HS-5 (cell line): ENCODE measurements around the gene AGBL1.

ENCODE experiments used
- DNase-seq: peaks from one replicate; pipeline ENCODE4 v3.0.0-alpha.2; 2012; ENCODE audit warnings: low read depth

The AGBL1 gene

DNA sequence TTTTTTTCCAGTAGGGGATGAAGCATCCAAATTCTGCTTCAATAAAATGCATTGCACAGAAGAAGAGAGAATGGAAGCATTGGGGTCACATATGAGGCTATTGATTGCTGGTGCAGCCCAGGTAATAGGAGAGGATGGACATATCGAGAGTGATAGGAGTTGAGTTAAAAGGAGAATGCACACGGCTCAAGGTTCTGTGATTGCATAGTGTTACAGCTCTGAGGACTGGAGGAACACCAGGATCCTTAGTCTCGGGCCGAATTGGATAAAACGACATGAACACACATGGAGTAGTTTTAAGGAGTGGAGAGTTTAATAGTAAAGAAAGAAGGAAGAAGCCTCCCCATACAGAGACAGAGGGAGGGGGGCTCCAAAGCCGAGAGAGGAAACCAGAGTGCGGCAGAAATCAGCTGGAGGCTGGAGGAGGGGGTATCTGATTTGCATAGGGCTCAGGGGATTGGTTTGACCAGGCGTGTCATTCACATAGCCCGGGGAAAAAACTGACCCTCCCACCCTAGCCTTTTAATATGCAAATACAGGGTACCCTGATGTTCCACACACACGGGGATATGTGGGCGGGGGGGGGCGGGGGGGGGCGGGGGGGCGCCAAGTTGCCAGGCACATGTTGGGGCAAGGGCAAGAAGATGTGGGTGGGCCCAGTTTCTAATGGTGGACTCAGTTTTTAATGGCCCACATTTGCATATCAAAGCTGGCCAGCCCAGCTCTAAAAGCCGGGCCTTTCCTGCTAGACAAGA, 156.9 kb downstream of the AGBL1 start:
- DNase-seq, result no peak

DNA sequence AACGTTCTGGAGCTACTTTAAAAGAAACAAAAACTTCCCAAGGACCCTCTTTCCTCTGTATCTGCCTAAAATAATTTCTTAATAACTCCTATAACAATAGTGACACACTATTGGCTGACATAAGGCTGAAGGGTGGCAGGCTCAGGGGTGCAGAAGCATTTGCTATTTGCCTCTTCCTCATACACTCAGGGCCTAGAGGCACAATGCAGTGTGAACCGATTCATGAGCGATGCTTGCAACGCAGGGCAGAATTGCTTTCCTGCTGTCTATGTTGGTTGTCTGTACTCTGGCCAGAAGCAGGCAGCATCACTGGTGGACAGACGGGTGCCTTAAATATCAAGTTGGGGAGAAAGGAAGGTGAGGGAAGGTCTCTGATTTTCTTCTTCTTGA, 157.4 kb downstream of the AGBL1 start:
- DNase-seq, result no peak

DNA sequence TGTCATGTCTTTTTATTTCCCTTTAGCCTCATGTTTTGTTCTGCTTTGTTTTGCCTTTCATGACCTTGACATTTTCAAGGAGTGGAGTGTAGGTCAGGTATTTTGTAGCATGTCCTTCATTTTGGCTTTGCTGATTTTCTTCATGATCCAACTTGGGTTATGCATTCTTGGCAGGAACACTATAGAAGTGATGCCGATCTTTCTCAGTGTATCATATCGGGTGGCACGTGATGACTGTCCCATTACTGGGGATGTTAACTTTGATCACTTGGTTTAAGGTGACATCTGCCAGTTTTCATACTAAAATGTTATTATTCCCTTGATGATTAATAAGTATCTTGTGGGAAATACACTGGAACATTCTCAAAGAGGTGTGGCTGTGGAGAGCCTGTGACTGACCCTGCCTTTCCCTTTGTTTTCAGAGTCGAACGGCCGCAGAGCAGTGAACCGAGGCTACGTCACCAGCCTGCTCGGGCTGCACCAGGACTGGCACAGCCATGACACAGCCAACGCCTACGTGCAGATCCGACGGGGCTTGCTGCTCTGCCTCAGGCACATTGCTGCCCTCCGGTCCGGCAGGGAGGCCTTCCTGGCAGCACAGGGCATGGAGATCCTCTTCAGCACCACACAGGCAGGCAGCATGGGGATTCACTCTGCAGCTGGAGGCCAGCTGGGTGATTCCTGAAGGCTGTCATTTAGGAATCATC, 167.7 kb downstream of the AGBL1 start:
- DNase-seq, result no peak

GRCh38 chr15:86255247-86255646, 175.6 kb downstream of the AGBL1 start:
- DNase-seq, result no peak

GRCh38 chr15:86256628-86257027, 177.0 kb downstream of the AGBL1 start:
- DNase-seq, result no peak

DNA sequence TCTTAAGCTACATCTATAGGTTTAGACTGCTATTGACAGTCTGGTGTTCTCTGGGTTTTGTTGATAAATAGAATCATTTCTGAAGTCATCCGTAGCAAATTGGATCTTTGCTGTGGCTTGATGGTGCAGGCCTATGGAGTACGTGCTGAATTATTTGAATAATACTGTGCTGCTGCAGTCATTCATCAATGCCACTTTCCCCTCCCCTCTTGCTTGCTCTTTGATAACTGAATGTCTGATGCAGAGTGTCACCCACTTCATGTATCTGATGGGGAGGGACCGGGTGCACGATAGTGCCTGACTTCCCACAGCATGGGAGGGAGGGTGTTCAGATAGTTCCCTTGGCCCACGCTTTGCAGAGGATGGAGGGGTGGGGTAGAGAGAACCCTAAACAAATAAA, 179.9 kb downstream of the AGBL1 start:
- DNase-seq, result no peak

DNA sequence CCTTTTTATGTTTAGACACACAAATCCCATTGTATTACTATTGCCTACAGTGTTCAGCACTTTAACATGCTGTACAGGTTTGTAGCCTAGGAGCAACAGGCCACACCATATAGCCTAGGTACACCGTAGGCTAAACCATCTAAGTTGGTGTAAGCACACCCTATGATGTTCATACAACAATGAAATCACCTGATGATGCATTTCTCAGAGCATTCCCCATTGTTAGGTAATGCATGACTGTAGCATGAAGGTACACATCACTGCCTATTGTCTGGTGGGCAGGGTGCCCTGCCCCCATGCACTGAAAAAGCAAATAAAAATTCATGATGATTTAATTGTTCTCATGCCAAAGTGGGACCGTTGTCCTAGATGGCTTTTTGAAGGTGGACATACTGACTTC, 183.6 kb downstream of the AGBL1 start:
- DNase-seq, result no peak

GRCh38 chr15:86266896-86267484, 187.3 kb downstream of the AGBL1 start:
- DNase-seq, result no peak

DNA sequence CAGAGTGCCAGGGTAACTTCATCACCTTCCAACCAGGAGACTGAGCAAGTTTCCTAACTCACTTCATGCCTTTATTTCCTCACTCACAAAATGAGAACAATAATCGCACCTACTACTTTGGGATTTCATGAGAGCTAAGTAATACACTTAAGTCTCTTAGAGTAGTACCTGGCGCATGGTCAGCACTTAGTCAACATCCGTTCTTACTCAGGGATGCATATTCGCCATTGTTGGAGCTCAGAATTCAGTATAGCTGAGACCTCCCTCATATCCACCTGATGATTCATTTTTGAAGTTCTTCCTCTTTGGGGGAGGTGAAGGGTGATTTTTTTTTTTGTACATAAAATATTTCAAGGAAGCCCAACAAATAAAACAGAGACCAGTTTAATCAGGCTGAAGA, 188.2 kb downstream of the AGBL1 start:
- DNase-seq, result no peak

DNA sequence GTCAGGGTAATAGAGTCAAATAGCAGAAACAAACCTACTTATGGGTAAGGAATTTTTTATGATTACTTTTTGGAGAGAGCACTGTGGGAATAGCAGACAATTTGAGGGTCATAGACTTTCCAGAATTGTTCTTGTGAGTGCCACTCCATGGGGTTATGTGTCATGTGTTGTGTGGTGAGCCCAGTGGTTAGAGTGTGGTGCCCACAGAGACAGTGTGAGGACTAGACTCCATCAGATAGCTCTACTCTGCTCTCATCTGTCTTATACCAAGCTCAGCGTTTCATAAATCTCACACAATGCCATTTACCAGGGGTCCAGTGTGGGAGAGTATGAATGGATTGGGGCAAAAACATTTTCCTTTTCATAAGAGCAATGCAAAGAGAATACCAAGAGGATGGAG, 188.9 kb downstream of the AGBL1 start:
- no peak for DNase-seq

DNA sequence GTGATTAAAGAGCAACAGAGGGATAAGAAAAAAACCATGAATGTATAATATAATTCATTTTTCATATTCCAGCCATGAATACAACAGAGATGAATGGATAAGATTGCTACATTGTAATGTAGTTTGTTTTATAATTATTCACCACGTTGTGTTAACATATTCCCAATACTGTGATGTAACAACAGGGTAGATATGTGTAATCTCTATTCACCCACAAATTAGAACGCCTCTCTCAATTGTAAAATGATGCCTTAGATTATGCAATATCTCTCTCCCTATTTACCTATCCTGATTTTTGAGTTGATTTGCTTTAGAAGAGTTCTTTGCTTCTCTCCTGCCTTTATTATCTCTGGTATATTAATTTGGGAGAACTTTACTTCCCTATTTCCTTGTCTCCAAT, 193.6 kb downstream of the AGBL1 start:
- no peak for DNase-seq

GRCh38 chr15:86275361-86275760, 195.7 kb downstream of the AGBL1 start:
- DNase-seq, result no peak

DNA sequence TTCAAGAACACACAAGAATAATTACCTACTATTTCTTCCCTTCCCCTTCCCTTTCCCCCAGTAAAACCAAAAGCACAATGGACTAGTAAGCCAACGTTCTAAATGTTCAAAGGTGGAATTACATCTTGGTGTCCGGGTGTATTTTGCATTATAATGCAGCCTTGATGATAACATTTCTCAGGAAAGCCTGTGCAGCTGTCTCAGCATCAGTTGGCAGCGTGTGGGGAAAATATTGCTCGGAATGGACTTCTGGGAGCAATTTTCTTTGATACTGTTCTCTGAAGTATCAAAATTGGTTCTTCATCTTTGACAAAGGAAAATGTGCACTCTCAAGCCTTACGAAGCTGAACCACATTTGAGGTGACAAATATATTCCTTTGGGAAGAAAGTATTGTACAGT, 198.9 kb downstream of the AGBL1 start:
- no peak for DNase-seq

GRCh38 chr15:86284635-86285034, 205.0 kb downstream of the AGBL1 start:
- DNase-seq, result no peak

DNA sequence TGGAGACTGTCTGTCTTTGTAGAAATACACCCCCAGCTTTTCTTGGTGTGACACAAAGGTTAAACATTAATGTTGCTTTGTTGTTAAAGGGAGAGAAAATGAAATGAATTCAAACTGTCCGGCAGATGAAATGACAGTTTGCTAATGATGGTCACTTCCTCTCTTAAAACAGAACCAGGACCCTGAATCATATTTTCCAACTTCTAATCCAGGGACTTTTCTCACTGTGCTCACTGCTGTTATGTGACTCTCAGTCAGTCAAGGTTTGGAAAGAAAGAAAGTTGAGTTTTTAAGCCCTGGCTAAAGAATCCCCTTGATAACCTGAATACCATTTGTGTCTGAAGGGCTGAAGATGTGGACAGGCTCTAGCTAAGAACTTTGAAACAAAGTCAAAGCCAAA, 215.8 kb downstream of the AGBL1 start:
- DNase-seq, result no peak

DNA sequence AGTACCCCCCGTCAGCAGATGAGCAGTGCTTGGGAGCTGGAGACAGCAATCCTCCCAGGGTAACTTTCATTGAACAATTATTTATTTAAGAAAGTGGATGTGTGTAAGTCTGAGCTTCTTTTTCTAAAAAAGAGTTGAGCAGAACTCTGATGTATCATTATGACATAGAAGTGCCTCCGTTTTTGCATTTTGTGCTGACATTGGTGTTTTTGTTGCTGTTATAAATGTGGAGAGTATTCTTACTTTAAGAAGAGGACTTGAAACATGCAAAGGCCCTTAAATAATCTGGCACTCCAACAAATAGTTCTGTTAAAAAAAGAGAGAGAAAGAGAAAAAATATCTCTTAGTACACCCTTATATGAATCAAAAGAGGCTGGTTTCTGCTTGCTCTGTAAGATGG, 217.1 kb downstream of the AGBL1 start:
- no peak for DNase-seq

- DNase-seq, result peak; percentile 19
Measured at GRCh38 chr15:86300390-86301125, 220.9 kb downstream of the AGBL1 start.

- DNase-seq, result no peak
Measured at GRCh38 chr15:86311568-86312280, 232.1 kb downstream of the AGBL1 start.

DNA sequence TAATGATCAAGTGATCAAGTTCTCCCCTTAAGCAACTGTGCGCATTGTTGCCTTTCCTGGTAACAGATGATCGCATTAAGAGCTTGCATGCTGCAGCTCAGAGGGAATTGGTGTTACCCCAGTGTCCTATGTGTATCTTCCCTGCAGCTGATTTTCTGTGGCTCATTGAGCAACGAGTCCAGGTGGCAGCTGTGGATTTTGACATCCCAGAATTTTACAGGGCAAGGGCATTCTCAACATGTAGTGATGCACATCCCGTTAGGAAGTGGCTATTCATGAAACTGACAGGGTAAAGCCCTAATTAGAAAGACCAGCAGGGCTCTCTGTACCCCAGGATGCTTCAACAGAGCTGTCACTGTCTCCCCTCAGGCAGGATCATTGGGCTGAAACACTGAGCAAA, 232.8 kb downstream of the AGBL1 start:
- no peak for DNase-seq

GRCh38 chr15:86316216-86316615, 236.5 kb downstream of the AGBL1 start:
- DNase-seq, result no peak

- DNase-seq, result no peak
Measured at GRCh38 chr15:86316726-86317383, 237.2 kb downstream of the AGBL1 start.

DNA sequence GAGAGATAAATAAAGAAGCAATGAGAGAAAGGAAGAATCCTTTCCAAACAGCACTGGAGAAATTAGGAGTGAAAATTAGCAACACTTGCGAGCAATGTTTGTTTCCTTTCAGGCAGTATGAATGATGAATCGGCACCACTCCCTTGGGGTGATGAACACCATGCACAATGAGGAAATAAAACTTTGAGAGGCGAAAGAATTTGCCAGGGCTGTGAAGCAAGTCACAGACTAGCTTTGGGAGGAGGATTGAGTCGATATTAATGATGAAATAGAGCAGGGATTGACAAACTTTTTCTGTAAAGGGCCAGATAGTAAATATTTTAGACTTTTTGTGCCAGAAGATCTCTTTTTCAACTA, 237.7 kb downstream of the AGBL1 start:
- no peak for DNase-seq
